Heart left ventricle (tissue), 16 donors: ENCODE measurements around the gene SMAD9. TPM values are rescaled to one million over a fixed set of nuclear protein-coding genes. Genes with fewer than 3 reads are reported as not detected.

Experiments
- ATAC-seq, 4 donors: fragments of 200-7000 bp; cut with Tn5 transposase; one replicate each; pipeline ENCODE4 v1.9.1; 2020 to 2022; ENCODE audit warnings: moderate library complexity in 4 of 4, mild to moderate bottlenecking in 3 of 4, moderate number of reproducible peaks in 1 of 4
- DNase-seq, 5 donors: peaks; one replicate each; pipeline ENCODE4 v3.0.0-alpha.2; 2020
- H3K27ac ChIP-seq, 12 donors: fragments of 200-600 bp; sonication (generic) in 4 of 12; one replicate each; pipeline versions ENCODE4 v1.5.0 to v1.8.0; 2016 to 2022; ENCODE audit warnings: mild to moderate bottlenecking in 2 of 12
- H3K27me3 ChIP-seq, 9 donors: fragments of 200-600 bp; sonication (generic) in 2 of 9; one replicate each; pipeline versions ENCODE4 v1.5.1 to v1.8.0; 2016 to 2022; ENCODE audit warnings: mild to moderate bottlenecking in 3 of 9
- H3K36me3 ChIP-seq, 9 donors: fragments of 200-600 bp; sonication (generic) in 2 of 9; one replicate each; pipeline versions ENCODE4 v1.5.0 to v1.8.0; 2018 to 2022; ENCODE audit warnings: mild to moderate bottlenecking in 2 of 9
- H3K4me1 ChIP-seq, 12 donors: fragments of 200-600 bp; sonication (generic) in 4 of 12; one replicate each; pipeline versions ENCODE4 v1.5.0 to v1.8.0; 2016 to 2022; ENCODE audit warnings: mild to moderate bottlenecking in 3 of 12
- H3K4me3 ChIP-seq, 12 donors: fragments of 200-600 bp; sonication (generic) in 4 of 12; one replicate each; pipeline versions ENCODE4 v1.5.0 to v1.8.0; 2017 to 2022; ENCODE audit warnings: mild to moderate bottlenecking in 9 of 12, moderate library complexity in 4 of 12
- H3K9me3 ChIP-seq, 12 donors: fragments of 200-600 bp; sonication (generic) in 4 of 12; one replicate each; pipeline versions ENCODE4 v1.5.0 to v1.8.0; 2016 to 2022; ENCODE audit warnings: mild to moderate bottlenecking in 1 of 12
- CTCF ChIP-seq, 12 donors: fragments of 200-600 bp; sonication (generic) in 4 of 12; IDR thresholded peaks; one replicate each; pipeline versions ENCODE4 v1.5.0 to v1.8.0; 2018 to 2022; ENCODE audit warnings: antibody characterized with exemption in 12 of 12, mild to moderate bottlenecking in 5 of 12
- POLR2A ChIP-seq, 2 donors: fragments of 450-650 bp; IDR thresholded peaks; one replicate each; pipeline ENCODE4 v1.6.1; 2017; ENCODE audit warnings: antibody characterized with exemption in 2 of 2, mild to moderate bottlenecking in 2 of 2, moderate library complexity in 2 of 2
- WGBS, 4 donors: extraction: QIAGEN DNeasy Blood & Tissue Kit in 2 of 4; methylation state at CpG; one replicate each; pipeline versions ENCODE4 v1.1.5 to v1.1.7; 2013 to 2018; 5-methylcytosine and 5-hydroxymethylcytosine counted together
- intact Hi-C, 10 donors: fragments of 100-400 bp; cut with DNase I; formaldehyde crosslinking; loops; one replicate each; pipeline versions ENCODE4 v1.11.1 to v1.14.2; 2022
- polyA plus RNA-seq, 2 donors: library from polyadenylated mRNA; stranded (reverse); fragments of 200-250 nt; gene quantifications; one replicate each; pipeline ENCODE4 v1.2.3, GENCODE V29; 2013
- total RNA-seq, 9 donors: library from RNA; depleted of rRNA in 2 of 9; stranded (reverse); fragments of >200 nt in 2 of 9; fragmentation: NEBNext Ultra II Directional in 3 of 9; extraction: Animal tissue kit (Norgen Biotek cat#: 25700) in 3 of 9; gene quantifications; one replicate each; pipeline versions ENCODE4 v1.1.0 to v1.2.4, GENCODE V29; 2016 to 2023
- donor health status: ischemic (EF 13 %, LVEDD 7.1; RV severe dilation, severe dysfunction).
- donor health status: healthy with polysubstance abuse.
- donor health status: DM: no; HTN: yes; CAD: no.
- donor health status: DM: no; HTN: no; CAD: no.
- donor health status: ischemic (EF 25% LVEDD 6.9; RV normal size, moderate dysfunction).
- donor health status: ischemic (EF 25% LVEDD 5.7; RV mildly dilated, moderate dysfunction).
- donor health status: healthy.
- donor health status: DM: yes; HTN: yes; CAD: no.
- donor health status: ischemic (EF 35%, LVEDD 5.7; RV mildly dilated, moderate dysfunction).
- donor health status: nonischemic (EF 11% LVEDD 7.7; RV severe dilation, severe dysfunction).
- donor health status: DM: yes; HTN: yes; CAD: no.
- donor health status: PGD.
- donor health status: ischemic (EF 29% LVEDD 5.4; RV normal size, mild dysfunction).
- donor health status: nonischemic (EF 23%, LVEDD 6.1; RV moderate dilation, normal function).

SMAD9 gene
- total and polyA plus RNA-seq, 11 donors = 0.91 to 10.4 (median 4.6) TPM

GRCh38 chr13:36907821-36908220 is 12.2 kb downstream of the SMAD9 start:
- DNase-seq (no peak), ATAC-seq (no peak)
- no peak for TF ChIP-seq CTCF (IDR thresholded peaks at IDR 0.05)
- TF ChIP-seq POLR2A (IDR thresholded peaks at IDR 0.05) = no peak
- no peak overlapping the region for H3K4me3 ChIP-seq
- peaks cover 0 to 6% (median 0%) of the 10 kb centered on the region in 12 donors for H3K4me1 ChIP-seq
- H3K36me3 ChIP-seq = no peaks in the 10 kb centered on the region
- H3K27ac ChIP-seq = no peak overlapping the region
- H3K9me3 ChIP-seq = no peaks in the 10 kb centered on the region
- intact Hi-C loops = no loop called here
- no peaks in the 10 kb centered on the region for H3K27me3 ChIP-seq
- WGBS, 4 donors = 84 to 91% (median 87%) methylated on average over 2 of the region's 2 CpGs

- Histone ChIP-seq H3K27ac (no peak overlapping the region), H3K4me3 (no peak overlapping the region), H3K9me3 (no peaks in the 10 kb centered on the region), H3K36me3 (no peaks in the 10 kb centered on the region), H3K27me3 (no peaks in the 10 kb centered on the region), H3K4me1 (peaks cover 0 to 4% (median 0%) of the 10 kb centered on the region in 12 donors)
- intact Hi-C loops = no loop called here
- 92 to 97% (median 94%) methylated on average over 4 of the region's 4 CpGs for WGBS, 4 donors
- DNase-seq = no peak
- ATAC-seq = no peak
- TF ChIP-seq POLR2A (IDR thresholded peaks at IDR 0.05) = no peak
- no peak for TF ChIP-seq CTCF (IDR thresholded peaks at IDR 0.05)
Observed at GRCh38 chr13:36907266-36907665, 12.8 kb downstream of the SMAD9 start.

GRCh38 chr13:36905944-36906343 is 14.1 kb downstream of the SMAD9 start:
- DNase-seq (no peak), ATAC-seq (no peak)
- 91 to 93% (median 93%) methylated on average over 5 of the region's 5 CpGs for WGBS, 4 donors
- Histone ChIP-seq H3K27me3 (no peaks in the 10 kb centered on the region), H3K27ac (no peak overlapping the region), H3K4me1 (no peaks in the 10 kb centered on the region), H3K9me3 (no peaks in the 10 kb centered on the region), H3K36me3 (no peaks in the 10 kb centered on the region), H3K4me3 (no peak overlapping the region)
- TF ChIP-seq CTCF (IDR thresholded peaks at IDR 0.05) (no peak), POLR2A (IDR thresholded peaks at IDR 0.05) (no peak)
- intact Hi-C loops = no loop called here

GRCh38 chr13:36903925-36904595 is 16.0 kb downstream of the SMAD9 start:
- no peaks in the 10 kb centered on the region for H3K27me3 ChIP-seq
- intact Hi-C loops = no loop called here
- H3K36me3 ChIP-seq = no peaks in the 10 kb centered on the region
- ATAC-seq (no peak), DNase-seq (no peak)
- TF ChIP-seq POLR2A (IDR thresholded peaks at IDR 0.05) = no peak
- no peak for TF ChIP-seq CTCF (IDR thresholded peaks at IDR 0.05)
- no peak overlapping the region for H3K27ac ChIP-seq
- WGBS, 4 donors = 92 to 96% (median 93%) methylated on average over 8 of the region's 8 CpGs
- H3K4me1 ChIP-seq = no peaks in the 10 kb centered on the region
- no peak overlapping the region for H3K4me3 ChIP-seq
- peaks cover 0 to 11% (median 3%) of the 10 kb centered on the region in 12 donors for H3K9me3 ChIP-seq
